HepG2 (cell line): Measurements from ENCODE around the gene GNG13. TPM values are rescaled to one million over a fixed set of nuclear protein-coding genes. Genes with fewer than 3 reads are reported as not detected.

Experiments
- ATAC-seq: fragments of 200-7000 bp; cut with Tn5 transposase; 3 replicates; pipeline ENCODE4 v1.9.1; 2020; ENCODE audit warnings: mild to moderate bottlenecking, moderate library complexity
- BruUV-seq: library from RNA; stranded (reverse); fragments of 400-500 nt; replicated peaks from 2 replicates; lab custom pipeline; 2021; lab: Mats Ljungman, UMichigan
- CTCF ChIA-PET: fragments of 300-600 bp; formaldehyde crosslinking; extraction: SDS; loops from one replicate; lab custom pipeline; 2021; ENCODE audit warnings: low total read pairs, inconsistent platforms, low intra/inter-chr PET ratio; lab: Yijun Ruan, JAX
- POLR2A ChIA-PET: fragments of 350-600 bp; sonication (Branson Sonifier 250); formaldehyde crosslinking; loops from one replicate; lab custom pipeline; 2020; ENCODE audit warnings: antibody characterized with exemption, inconsistent platforms; lab: Yijun Ruan, JAX
- DNase-seq: peaks from one replicate; pipeline ENCODE4 v3.0.0-alpha.2; 2015; ENCODE audit warnings: low spot score
- FAIRE-seq: peaks from 3 replicates; lab custom pipeline; 2011; peaks lifted over from hg19 to GRCh38; lab: Jason Lieb, UNC
- H2AFZ ChIP-seq: one replicate; pipeline ENCODE4 v1.6.1; 2011; ENCODE audit warnings: low read length, inconsistent platforms
- H3K27ac ChIP-seq: fragments of 300-600 bp; 3 replicates; pipeline ENCODE4 v1.8.0; 2011; ENCODE audit warnings: mixed run types, mild to moderate bottlenecking, mixed read lengths, low read length, inconsistent platforms; ENCODE audit not compliant: insufficient read depth; ENCODE audit errors: extremely low read length
- H3K27me3 ChIP-seq, 2 experiments: fragments of 200-600 bp in 1 of 2; 2 replicates in 1 of 2; 3 replicates in 1 of 2; pipeline versions ENCODE4 v1.6.0 to v1.8.0; 2011; ENCODE audit warnings: low read length in 2 of 2, mild to moderate bottlenecking in 2 of 2, moderate library complexity in 2 of 2, inconsistent platforms in 1 of 2; ENCODE audit not compliant: insufficient read depth in 2 of 2, control insufficient read depth in 1 of 2
- H3K36me3 ChIP-seq, 2 experiments: fragments of 200-600 bp in 1 of 2; replicated peaks in 1 of 2; 2 replicates in 1 of 2; 3 replicates in 1 of 2; pipeline versions ENCODE4 v1.5.1 to v1.8.0; 2011; ENCODE audit warnings: low read length in 2 of 2, inconsistent platforms in 1 of 2; ENCODE audit not compliant: insufficient read depth in 2 of 2, control insufficient read depth in 1 of 2
- H3K4me1 ChIP-seq: 2 replicates; pipeline ENCODE4 v1.5.1; 2012; ENCODE audit warnings: low read length, inconsistent platforms; ENCODE audit not compliant: insufficient read depth
- H3K4me2 ChIP-seq: 2 replicates; pipeline ENCODE4 v1.6.0; 2011; ENCODE audit warnings: low read depth, low read length, inconsistent platforms
- H3K4me3 ChIP-seq, 3 experiments: fragments of 200-600 bp in 1 of 3; sonication (generic), shearing (Covaris generic) in 1 of 3; replicated peaks in 1 of 3; 2 replicates each; pipeline ENCODE4 v1.5.1; 2011 to 2016; ENCODE audit warnings: low read length in 3 of 3, inconsistent platforms in 2 of 3, low read depth in 2 of 3, mild to moderate bottlenecking in 2 of 3, control low read depth in 1 of 3, mixed read lengths in 1 of 3; ENCODE audit not compliant: insufficient read depth in 1 of 3
- H3K79me2 ChIP-seq: one replicate; pipeline ENCODE4 v1.6.1; 2011; ENCODE audit warnings: low read length, inconsistent platforms; ENCODE audit not compliant: insufficient read depth
- H3K9ac ChIP-seq: 2 replicates; pipeline ENCODE4 v1.6.0; 2011; ENCODE audit warnings: mild to moderate bottlenecking, low read depth, low read length, inconsistent platforms; ENCODE audit not compliant: insufficient read depth
- H3K9me3 ChIP-seq: 2 replicates; pipeline ENCODE4 v1.5.1; 2012; ENCODE audit warnings: mild to moderate bottlenecking, low read length
- H4K20me1 ChIP-seq: 2 replicates; pipeline ENCODE4 v1.6.0; 2011; ENCODE audit warnings: inconsistent platforms, mild to moderate bottlenecking, low read length, moderate library complexity; ENCODE audit not compliant: insufficient read depth
- MAF1 ChIP-seq: sonication (generic); formaldehyde crosslinking; IDR thresholded peaks from 2 replicates; pipeline ENCODE4 v1.5.0; 2020; ENCODE audit warnings: missing genetic modification reagents, borderline replicate concordance
- MED13 ChIP-seq: sonication (generic); formaldehyde crosslinking; IDR thresholded peaks from 2 replicates; pipeline ENCODE4 v1.5.0; 2020; ENCODE audit warnings: missing genetic modification reagents
- YEATS4 ChIP-seq: sonication (generic); formaldehyde crosslinking; IDR thresholded peaks from 2 replicates; pipeline ENCODE4 v1.4.0; 2020; ENCODE audit warnings: missing genetic modification reagents, borderline replicate concordance
- ZFP37 ChIP-seq: sonication (generic); formaldehyde crosslinking; IDR thresholded peaks from 2 replicates; pipeline ENCODE4 v1.4.0; 2020; ENCODE audit warnings: missing genetic modification reagents, borderline replicate concordance
- ZNF20 ChIP-seq: sonication (generic); formaldehyde crosslinking; IDR thresholded peaks from 2 replicates; pipeline ENCODE4 v1.4.0; 2020; ENCODE audit warnings: mild to moderate bottlenecking, moderate library complexity, missing genetic modification reagents
- ZNF276 ChIP-seq: sonication (generic); formaldehyde crosslinking; IDR thresholded peaks from 2 replicates; pipeline ENCODE4 v1.4.0; 2020; ENCODE audit warnings: mild to moderate bottlenecking, low read depth, missing genetic modification reagents
- ZNF792 ChIP-seq: IDR thresholded peaks from 2 replicates; pipeline ENCODE4 v1.6.1; 2016
- WGBS: methylation state at CpG from one replicate; pipeline ENCODE4 v1.1.6; 2017; ENCODE audit warnings: low lambda C conversion rate; 5-methylcytosine and 5-hydroxymethylcytosine counted together
- in situ Hi-C: cut with HindIII; loops from 2 replicates; pipeline ENCODE4 v1.10.0; 2017; ENCODE audit warnings: low pct_unique_long_range_greater_than_20kb; ENCODE audit not compliant: extremely low pct_ligation_motif_present
- intact Hi-C: fragments of 100-400 bp; cut with micrococcal nuclease; formaldehyde crosslinking; loops from one replicate; pipeline ENCODE4 v1.10.0; 2022; ENCODE audit not compliant: unreplicated experiment
- polyA plus RNA-seq, 8 experiments: library from polyadenylated mRNA; depleted of rRNA in 3 of 8; stranded (reverse) in 7 of 8; unstranded in 1 of 8; fragments of >200 nt; fragmentation: Illumina TruSeq in 4 of 8; extraction: Trizol in 4 of 8; gene quantifications; 2 replicates each; pipeline versions ENCODE4 v1.2.1 to v1.2.3, GENCODE V29; 2011 to 2016; ENCODE audit warnings: low read depth in 4 of 8, missing spikeins in 1 of 8, mixed read lengths in 1 of 8; ENCODE audit not compliant: insufficient read depth in 1 of 8
- total RNA-seq, 5 experiments: library from RNA; depleted of rRNA; stranded (reverse); fragments of >200 nt; fragmentation: Illumina TruSeq; extraction: Trizol; gene quantifications; 2 replicates each; pipeline ENCODE4 v1.2.3, GENCODE V29; 2016; ENCODE audit warnings: low read depth in 1 of 5
- TF ChIP-seq, protein P1 (sequence below): sonication (generic); formaldehyde crosslinking; IDR thresholded peaks from 2 replicates; pipeline ENCODE4 v1.4.0; 2020; ENCODE audit warnings: missing genetic modification reagents, borderline replicate concordance

Gene GNG13
- total and polyA plus RNA-seq, 2 of the 13 experiments (the other 11 are each of a cell fraction or from before 2014, with no cell fraction given), result not detected

- in situ Hi-C loops (no loop called here), intact Hi-C loops (no loop called here)
- H3K9ac ChIP-seq, result no peak overlapping the region
- BruUV-seq, result no TSS peak
- H4K20me1 ChIP-seq, result 0 out of 2 replicates have a peak, but pooled peaks cover 2% of the 10 kb centered on the region
- H3K4me3 ChIP-seq, result no peak overlapping the region
- 79% methylated on average over 7 of the region's 18 CpGs for WGBS
- DNase-seq (no peak), FAIRE-seq (no peak), ATAC-seq (no peak)
- H3K79me2 ChIP-seq, result no peaks in the 10 kb centered on the region
- no peaks in the 10 kb centered on the region for H3K9me3 ChIP-seq
- peaks cover 6 to 27% of the 10 kb centered on the region in 2 experiments; a peak in 4 of 5 replicates for H3K27me3 ChIP-seq
- no peak overlapping the region for H3K27ac ChIP-seq
- H3K4me1 ChIP-seq, result no peaks in the 10 kb centered on the region
- H2AFZ ChIP-seq, result no peak overlapping the region
- ChIA-PET POLR2A (no interaction called here), CTCF (no interaction called here)
- no peak overlapping the region for H3K4me2 ChIP-seq
- TF ChIP-seq MAF1 (CRISPR knock-in tag) (no peak), ZNF276 (no peak), ZNF20 (no peak), MED13 (no peak), ZNF792 (CRISPR knock-in tag) (no peak), ZFP37 (CRISPR knock-in tag) (no peak), YEATS4 (no peak)
- TF ChIP-seq, protein P1, sequence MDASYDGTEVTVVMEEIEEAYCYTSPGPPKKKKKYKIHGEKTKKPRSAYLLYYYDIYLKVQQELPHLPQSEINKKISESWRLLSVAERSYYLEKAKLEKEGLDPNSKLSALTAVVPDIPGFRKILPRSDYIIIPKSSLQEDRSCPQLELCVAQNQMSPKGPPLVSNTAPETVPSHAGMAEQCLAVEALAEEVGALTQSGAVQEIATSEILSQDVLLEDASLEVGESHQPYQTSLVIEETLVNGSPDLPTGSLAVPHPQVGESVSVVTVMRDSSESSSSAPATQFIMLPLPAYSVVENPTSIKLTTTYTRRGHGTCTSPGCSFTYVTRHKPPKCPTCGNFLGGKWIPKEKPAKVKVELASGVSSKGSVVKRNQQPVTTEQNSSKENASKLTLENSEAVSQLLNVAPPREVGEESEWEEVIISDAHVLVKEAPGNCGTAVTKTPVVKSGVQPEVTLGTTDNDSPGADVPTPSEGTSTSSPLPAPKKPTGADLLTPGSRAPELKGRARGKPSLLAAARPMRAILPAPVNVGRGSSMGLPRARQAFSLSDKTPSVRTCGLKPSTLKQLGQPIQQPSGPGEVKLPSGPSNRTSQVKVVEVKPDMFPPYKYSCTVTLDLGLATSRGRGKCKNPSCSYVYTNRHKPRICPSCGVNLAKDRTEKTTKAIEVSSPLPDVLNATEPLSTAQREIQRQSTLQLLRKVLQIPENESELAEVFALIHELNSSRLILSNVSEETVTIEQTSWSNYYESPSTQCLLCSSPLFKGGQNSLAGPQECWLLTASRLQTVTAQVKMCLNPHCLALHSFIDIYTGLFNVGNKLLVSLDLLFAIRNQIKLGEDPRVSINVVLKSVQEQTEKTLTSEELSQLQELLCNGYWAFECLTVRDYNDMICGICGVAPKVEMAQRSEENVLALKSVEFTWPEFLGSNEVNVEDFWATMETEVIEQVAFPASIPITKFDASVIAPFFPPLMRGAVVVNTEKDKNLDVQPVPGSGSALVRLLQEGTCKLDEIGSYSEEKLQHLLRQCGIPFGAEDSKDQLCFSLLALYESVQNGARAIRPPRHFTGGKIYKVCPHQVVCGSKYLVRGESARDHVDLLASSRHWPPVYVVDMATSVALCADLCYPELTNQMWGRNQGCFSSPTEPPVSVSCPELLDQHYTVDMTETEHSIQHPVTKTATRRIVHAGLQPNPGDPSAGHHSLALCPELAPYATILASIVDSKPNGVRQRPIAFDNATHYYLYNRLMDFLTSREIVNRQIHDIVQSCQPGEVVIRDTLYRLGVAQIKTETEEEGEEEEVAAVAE (CRISPR knock-in tag), result no peak
- H3K36me3 ChIP-seq, result no peaks in the 10 kb centered on the region
These were observed 27.6 kb downstream of the GNG13 start for GRCh38 chr16:772959-773358.
